ENCODE measurements around the gene GFPT1.

- TF ChIP-seq CTCF (IDR thresholded peaks at IDR 0.05): no peak
- TF ChIP-seq POLR2A (IDR thresholded peaks at IDR 0.05): no peak
Observed at GRCh38 chr2:69291004-69291650, 95.9 kb downstream of the GFPT1 start.

All from adrenal gland (tissue), 5 donors.